Activated CD8-positive, alpha-beta T cell treated with anti-CD3 and anti-CD28 coated beads for 36 hours (primary cell): ENCODE measurements around the gene KRTAP12-1. TPM values are rescaled to one million over a fixed set of nuclear protein-coding genes. Genes with fewer than 3 reads are reported as not detected.

Source experiments
- ATAC-seq: fragments of 200-7000 bp; cut with Tn5 transposase; one replicate; pipeline ENCODE4 v1.10.0; 2021; ENCODE audit warnings: mild to moderate bottlenecking, moderate library complexity
- CTCF ChIA-PET: fragments of 350-600 bp; sonication (Branson Sonifier 250); formaldehyde crosslinking; loops from one replicate; lab custom pipeline; 2021; ENCODE audit warnings: antibody characterized with exemption; lab: Charles Lee
- POLR2A ChIA-PET: fragments of 350-600 bp; sonication (Branson Sonifier 250); formaldehyde crosslinking; loops from one replicate; lab custom pipeline; 2021; ENCODE audit warnings: antibody characterized with exemption; lab: Charles Lee
- DNase-seq: peaks from one replicate; pipeline ENCODE4 v3.0.0-alpha.2; 2020
- H3K27ac Mint-ChIP-seq: one replicate; pipeline ENCODE4 v1.8.0; 2021; ENCODE audit warnings: mild to moderate bottlenecking, mixed read lengths
- H3K27me3 Mint-ChIP-seq: one replicate; pipeline ENCODE4 v1.8.0; 2021; ENCODE audit warnings: mixed read lengths
- H3K36me3 Mint-ChIP-seq: one replicate; pipeline ENCODE4 v1.8.0; 2021; ENCODE audit warnings: low read depth, mixed read lengths
- H3K4me1 Mint-ChIP-seq: one replicate; pipeline ENCODE4 v1.8.0; 2021; ENCODE audit warnings: low read depth, mixed read lengths
- H3K4me3 Mint-ChIP-seq: one replicate; pipeline ENCODE4 v1.8.0; 2021; ENCODE audit warnings: mild to moderate bottlenecking, moderate library complexity, mixed read lengths
- H3K9me3 Mint-ChIP-seq: one replicate; pipeline ENCODE4 v1.8.0; 2021; ENCODE audit warnings: mixed read lengths
- intact Hi-C: fragments of 100-400 bp; cut with micrococcal nuclease; formaldehyde crosslinking; loops from one replicate; pipeline ENCODE4 v1.10.0; 2022
- total RNA-seq, 2 experiments: library from RNA; stranded (reverse); gene quantifications; one replicate each; pipeline ENCODE4 v1.2.3, GENCODE V29; 2021
- TF ChIP-seq, protein P1 (sequence below): fragments of 200-600 bp; IDR thresholded peaks from one replicate; pipeline ENCODE4 v1.8.0; 2022; ENCODE audit warnings: antibody characterized with exemption, mild to moderate bottlenecking

KRTAP12-1 gene
- total RNA-seq, 2 experiments from 2014 or later, result not detected

DNA sequence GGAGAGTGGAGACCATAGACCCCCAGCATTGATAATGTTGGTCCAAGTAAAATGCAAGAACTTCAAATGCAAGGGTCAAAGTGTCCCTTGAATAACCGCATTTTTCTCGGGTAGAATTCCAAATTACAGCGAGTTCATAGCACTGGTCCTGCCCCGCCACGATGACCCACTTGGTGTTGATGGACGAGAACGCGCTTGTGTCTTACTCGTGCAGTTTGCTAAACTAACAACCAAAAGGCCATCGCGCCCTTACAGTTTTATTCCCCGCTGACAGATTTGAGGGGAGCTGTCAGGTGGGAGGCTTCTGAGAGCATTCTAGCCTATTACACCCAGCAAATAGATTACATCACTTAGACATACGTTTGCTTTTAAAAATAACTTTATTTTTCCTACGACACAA, 46.8 kb upstream of the KRTAP12-1 start:
- DNase-seq (no peak), ATAC-seq (no peak)
- Mint-ChIP-seq H3K4me1 (peaks cover 3% of the 10 kb centered on the region), H3K36me3 (no peaks in the 10 kb centered on the region), H3K27me3 (peaks cover 5% of the 10 kb centered on the region), H3K27ac (no peak overlapping the region), H3K9me3 (no peaks in the 10 kb centered on the region), H3K4me3 (no peak overlapping the region)
- intact Hi-C loops, result no loop called here
- TF ChIP-seq, protein P1, sequence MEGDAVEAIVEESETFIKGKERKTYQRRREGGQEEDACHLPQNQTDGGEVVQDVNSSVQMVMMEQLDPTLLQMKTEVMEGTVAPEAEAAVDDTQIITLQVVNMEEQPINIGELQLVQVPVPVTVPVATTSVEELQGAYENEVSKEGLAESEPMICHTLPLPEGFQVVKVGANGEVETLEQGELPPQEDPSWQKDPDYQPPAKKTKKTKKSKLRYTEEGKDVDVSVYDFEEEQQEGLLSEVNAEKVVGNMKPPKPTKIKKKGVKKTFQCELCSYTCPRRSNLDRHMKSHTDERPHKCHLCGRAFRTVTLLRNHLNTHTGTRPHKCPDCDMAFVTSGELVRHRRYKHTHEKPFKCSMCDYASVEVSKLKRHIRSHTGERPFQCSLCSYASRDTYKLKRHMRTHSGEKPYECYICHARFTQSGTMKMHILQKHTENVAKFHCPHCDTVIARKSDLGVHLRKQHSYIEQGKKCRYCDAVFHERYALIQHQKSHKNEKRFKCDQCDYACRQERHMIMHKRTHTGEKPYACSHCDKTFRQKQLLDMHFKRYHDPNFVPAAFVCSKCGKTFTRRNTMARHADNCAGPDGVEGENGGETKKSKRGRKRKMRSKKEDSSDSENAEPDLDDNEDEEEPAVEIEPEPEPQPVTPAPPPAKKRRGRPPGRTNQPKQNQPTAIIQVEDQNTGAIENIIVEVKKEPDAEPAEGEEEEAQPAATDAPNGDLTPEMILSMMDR, result no peak
- ChIA-PET CTCF (interaction anchor here (2.2 kb wide), 1 partner anchor 14 kb away, joined by 9 read pairs; no protein-coding TSS in a partner anchor), POLR2A (interaction anchor here (0.7 kb wide), 1 partner anchor 234 kb away, joined by 3 read pairs; no protein-coding TSS in a partner anchor)

DNA sequence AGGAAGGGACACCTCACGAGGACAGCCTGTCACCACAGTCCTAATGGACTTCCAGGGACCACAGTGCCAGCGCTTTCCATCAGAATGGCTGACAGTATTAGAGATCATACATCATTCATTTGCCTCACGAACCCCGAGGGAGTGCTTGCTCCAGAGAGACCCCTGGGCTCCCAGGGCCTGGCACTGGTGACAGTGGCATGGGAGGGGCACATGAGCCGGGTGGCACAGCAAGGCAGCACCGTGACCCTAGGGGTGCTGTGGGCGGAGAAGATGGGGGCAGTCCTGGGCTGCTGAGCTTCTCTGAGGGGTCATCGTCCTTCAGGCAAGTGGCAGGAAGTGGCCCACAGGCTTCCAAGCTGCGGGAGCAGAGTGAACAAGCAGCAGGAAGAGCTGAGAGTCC, 45.8 kb upstream of the KRTAP12-1 start:
- CTCF ChIA-PET, result interaction anchor here (1.0 to 1.6 kb wide), 2 partner anchors 15 to 217 kb away, joined by 3 to 4 read pairs; no protein-coding TSS in a partner anchor
- DNase-seq (no peak), ATAC-seq (no peak)
- peaks cover 10% of the 10 kb centered on the region for H3K4me1 Mint-ChIP-seq
- H3K4me3 Mint-ChIP-seq, result no peak overlapping the region
- intact Hi-C loops, result no loop called here
- TF ChIP-seq, protein P1, result no peak
- no peaks in the 10 kb centered on the region for H3K36me3 Mint-ChIP-seq
- POLR2A ChIA-PET, result no interaction called here
- H3K9me3 Mint-ChIP-seq, result no peaks in the 10 kb centered on the region
- no peak overlapping the region for H3K27ac Mint-ChIP-seq
- H3K27me3 Mint-ChIP-seq, result peaks cover 11% of the 10 kb centered on the region

DNA sequence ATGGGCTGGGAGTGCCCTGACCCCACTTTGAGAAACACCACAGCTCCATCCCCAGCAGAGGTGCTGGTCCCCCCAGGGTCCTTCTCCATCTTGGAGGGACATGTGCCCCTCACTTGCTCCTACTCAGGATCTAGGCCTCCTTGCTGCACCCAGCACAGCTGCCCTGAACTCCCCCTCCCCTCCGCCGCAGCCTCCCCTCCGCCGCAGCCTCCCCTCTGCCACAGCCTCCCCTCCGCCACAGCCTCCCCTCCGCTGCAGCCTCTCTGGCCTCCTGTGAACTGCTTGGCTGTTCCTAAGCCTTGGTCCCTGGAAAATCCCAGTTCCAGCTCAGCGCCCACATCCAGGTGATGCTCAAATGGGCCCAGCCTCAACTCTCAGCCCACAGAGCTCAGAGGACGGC, 45.4 kb upstream of the KRTAP12-1 start:
- ChIA-PET POLR2A (no interaction called here), CTCF (interaction anchor here (1.0 to 1.6 kb wide), 2 partner anchors 15 to 216 kb away, joined by 3 to 4 read pairs; no protein-coding TSS in a partner anchor)
- Mint-ChIP-seq H3K4me3 (no peak overlapping the region), H3K27me3 (peaks cover 14% of the 10 kb centered on the region), H3K27ac (no peak overlapping the region), H3K4me1 (peaks cover 12% of the 10 kb centered on the region), H3K9me3 (no peaks in the 10 kb centered on the region), H3K36me3 (no peaks in the 10 kb centered on the region)
- TF ChIP-seq, protein P1, result no peak
- DNase-seq, result no peak
- no peak for ATAC-seq
- intact Hi-C loops, result no loop called here

DNA sequence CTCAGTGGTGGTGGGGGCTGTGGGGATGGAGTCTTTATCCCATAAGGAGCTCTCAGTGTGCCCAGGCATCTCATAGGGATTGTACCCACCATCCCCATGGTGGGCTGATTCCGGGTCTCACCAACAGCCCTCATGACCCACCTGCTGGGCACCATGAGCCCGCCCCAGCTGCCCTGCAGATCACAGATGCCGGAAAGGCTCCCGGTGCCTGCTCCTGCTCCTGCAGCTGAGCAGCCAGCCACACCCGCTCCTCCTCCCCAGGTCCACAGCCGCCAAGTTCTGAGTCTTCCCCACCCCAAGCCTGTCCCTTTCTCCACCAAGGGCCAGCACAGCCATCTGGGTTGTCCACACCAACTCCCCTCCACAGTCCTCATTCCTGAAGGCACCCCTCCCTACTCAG, 44.9 kb upstream of the KRTAP12-1 start:
- ChIA-PET POLR2A (no interaction called here), CTCF (interaction anchor here (1.6 kb wide), 1 partner anchor 16 kb away, joined by 4 read pairs; no protein-coding TSS in a partner anchor)
- no peak for DNase-seq
- Mint-ChIP-seq H3K36me3 (no peaks in the 10 kb centered on the region), H3K4me1 (peaks cover 12% of the 10 kb centered on the region), H3K9me3 (no peaks in the 10 kb centered on the region), H3K27me3 (peaks cover 14% of the 10 kb centered on the region), H3K4me3 (no peak overlapping the region), H3K27ac (no peak overlapping the region)
- intact Hi-C loops, result no loop called here
- ATAC-seq, result no peak
- TF ChIP-seq, protein P1, result no peak

DNA sequence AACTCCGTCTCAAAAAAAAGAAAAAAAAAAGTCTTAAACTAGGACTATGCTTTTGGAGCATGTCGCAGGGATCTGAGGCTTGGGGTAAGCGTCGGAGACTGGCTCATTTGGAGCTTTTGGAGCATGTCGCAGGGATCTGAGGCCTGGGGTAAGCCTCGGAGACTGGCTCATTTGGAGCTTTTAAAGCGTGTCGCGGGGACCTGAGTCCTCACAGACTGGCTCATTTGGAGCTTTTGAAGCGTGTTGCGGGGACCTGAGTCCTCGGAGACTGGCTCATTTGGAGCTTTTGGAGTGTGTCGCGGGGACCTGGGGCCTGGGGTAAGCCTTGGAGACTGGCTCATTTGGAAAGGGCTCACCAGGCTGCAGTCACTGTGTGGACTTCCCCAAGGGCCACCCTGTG, 43.0 kb upstream of the KRTAP12-1 start:
- H3K27ac Mint-ChIP-seq, result no peak overlapping the region
- intact Hi-C loops, result no loop called here
- ChIA-PET CTCF (interaction anchor here (0.9 to 1.4 kb wide), 3 partner anchors 17 to 215 kb away, joined by 3 to 4 read pairs (median 3); no protein-coding TSS in a partner anchor), POLR2A (interaction anchor here (0.6 kb wide), 1 partner anchor 1264 kb away, joined by 3 read pairs; no protein-coding TSS in a partner anchor)
- H3K27me3 Mint-ChIP-seq, result peaks cover 18% of the 10 kb centered on the region
- ATAC-seq (no peak), DNase-seq (no peak)
- H3K4me1 Mint-ChIP-seq, result peaks cover 12% of the 10 kb centered on the region
- no peaks in the 10 kb centered on the region for H3K36me3 Mint-ChIP-seq
- TF ChIP-seq, protein P1, result no peak
- H3K4me3 Mint-ChIP-seq, result no peak overlapping the region
- no peaks in the 10 kb centered on the region for H3K9me3 Mint-ChIP-seq
